DND-41 (cell line): ENCODE data around the gene CDK5RAP1.

ENCODE experiments used
- ATAC-seq: fragments of 200-7000 bp; cut with Tn5 transposase; 3 replicates; pipeline ENCODE4 v1.9.1; 2021; ENCODE audit warnings: low read depth; ENCODE audit not compliant: insufficient read depth
- DNase-seq: peaks from one replicate; pipeline ENCODE4 v3.0.0-alpha.2; 2020
- H2AFZ ChIP-seq: 2 replicates; pipeline ENCODE4 v1.6.0; 2012; ENCODE audit warnings: low read depth, low read length
- H3K27ac ChIP-seq: 2 replicates; pipeline ENCODE4 v1.5.1; 2012; ENCODE audit warnings: low read length, inconsistent platforms
- H3K27me3 ChIP-seq: fragments of 200-600 bp; sonication (generic); 2 replicates; pipeline ENCODE4 v1.6.0; 2012; ENCODE audit warnings: low read length, mild to moderate bottlenecking, inconsistent platforms; ENCODE audit not compliant: insufficient read depth, poor library complexity
- H3K36me3 ChIP-seq: 2 replicates; pipeline ENCODE4 v1.5.1; 2012; ENCODE audit warnings: low read length, inconsistent platforms; ENCODE audit not compliant: insufficient read depth
- H3K4me1 ChIP-seq: 2 replicates; pipeline ENCODE4 v1.5.1; 2012; ENCODE audit warnings: mild to moderate bottlenecking, low read length; ENCODE audit not compliant: insufficient read depth
- H3K4me2 ChIP-seq: 2 replicates; pipeline ENCODE4 v1.6.0; 2012; ENCODE audit warnings: mild to moderate bottlenecking, moderate library complexity, low read length, inconsistent platforms; ENCODE audit not compliant: insufficient read depth
- H3K4me3 ChIP-seq, 2 experiments: fragments of 200-600 bp in 1 of 2; shearing (Covaris generic) in 1 of 2; 2 replicates each; pipeline ENCODE4 v1.5.1; 2012 to 2016; ENCODE audit warnings: inconsistent platforms in 2 of 2, low read length in 2 of 2, mild to moderate bottlenecking in 2 of 2, low read depth in 1 of 2, moderate library complexity in 1 of 2
- H3K79me2 ChIP-seq: 2 replicates; pipeline ENCODE4 v1.6.0; 2012; ENCODE audit warnings: low read length, inconsistent platforms; ENCODE audit not compliant: insufficient read depth
- H3K9ac ChIP-seq: 2 replicates; pipeline ENCODE4 v1.6.0; 2012; ENCODE audit warnings: low read depth, mild to moderate bottlenecking, inconsistent platforms, low read length, moderate library complexity
- H3K9me3 ChIP-seq: 2 replicates; pipeline ENCODE4 v1.5.1; 2012; ENCODE audit warnings: low read length, moderate library complexity, mild to moderate bottlenecking, inconsistent platforms; ENCODE audit not compliant: insufficient read depth, severe bottlenecking
- H4K20me1 ChIP-seq: 2 replicates; pipeline ENCODE4 v1.6.0; 2012; ENCODE audit warnings: low read length; ENCODE audit not compliant: insufficient read depth
- CTCF ChIP-seq: IDR thresholded peaks from 2 replicates; pipeline ENCODE4 v1.5.1; 2012; ENCODE audit warnings: borderline replicate concordance, low read length, moderate library complexity, mild to moderate bottlenecking; ENCODE audit not compliant: poor library complexity, severe bottlenecking; ENCODE audit errors: extremely low read depth
- EZH2 ChIP-seq: IDR thresholded peaks from 3 replicates; pipeline ENCODE4 v1.6.1; 2012; ENCODE audit warnings: borderline replicate concordance, low read depth, mild to moderate bottlenecking, moderate library complexity, low read length, inconsistent platforms; ENCODE audit not compliant: severe bottlenecking

Gene CDK5RAP1

GRCh38 chr20:33334111-33334510 lies 67.2 kb downstream of the CDK5RAP1 start:
- H2AFZ ChIP-seq = no peak overlapping the region
- H3K4me1 ChIP-seq = peaks cover 22% of the 10 kb centered on the region
- no peak overlapping the region for H3K4me3 ChIP-seq
- DNase-seq = no peak
- no peak for TF ChIP-seq EZH2
- no peak for TF ChIP-seq CTCF
- H3K79me2 ChIP-seq = no peaks in the 10 kb centered on the region
- no peak overlapping the region for H3K9ac ChIP-seq
- no peaks in the 10 kb centered on the region for H3K9me3 ChIP-seq
- no peak for ATAC-seq
- no peaks in the 10 kb centered on the region for H3K36me3 ChIP-seq
- no peak overlapping the region for H3K27ac ChIP-seq
- H3K27me3 ChIP-seq = peaks cover 12% of the 10 kb centered on the region
- H4K20me1 ChIP-seq = no peaks in the 10 kb centered on the region
- H3K4me2 ChIP-seq = no peak overlapping the region

GRCh38 chr20:33333616-33334015 lies 67.7 kb downstream of the CDK5RAP1 start:
- no peak overlapping the region for H3K9ac ChIP-seq
- H3K36me3 ChIP-seq = no peaks in the 10 kb centered on the region
- H3K4me3 ChIP-seq = no peak overlapping the region
- no peak overlapping the region for H3K4me2 ChIP-seq
- H3K27me3 ChIP-seq = peaks cover 15% of the 10 kb centered on the region
- H2AFZ ChIP-seq = no peak overlapping the region
- H3K79me2 ChIP-seq = no peaks in the 10 kb centered on the region
- no peaks in the 10 kb centered on the region for H4K20me1 ChIP-seq
- DNase-seq = no peak
- H3K27ac ChIP-seq = no peak overlapping the region
- no peaks in the 10 kb centered on the region for H3K9me3 ChIP-seq
- TF ChIP-seq CTCF (no peak), EZH2 (no peak)
- H3K4me1 ChIP-seq = peaks cover 17% of the 10 kb centered on the region
- no peak for ATAC-seq

GRCh38 chr20:33332905-33333456 lies 68.3 kb downstream of the CDK5RAP1 start:
- DNase-seq (no peak), ATAC-seq (no peak)
- Histone ChIP-seq H3K27me3 (peaks cover 17% of the 10 kb centered on the region), H3K4me3 (no peak overlapping the region), H2AFZ (no peak overlapping the region), H4K20me1 (no peaks in the 10 kb centered on the region), H3K9me3 (no peaks in the 10 kb centered on the region), H3K36me3 (no peaks in the 10 kb centered on the region), H3K79me2 (no peaks in the 10 kb centered on the region), H3K9ac (no peak overlapping the region), H3K4me2 (no peak overlapping the region), H3K4me1 (peaks cover 11% of the 10 kb centered on the region), H3K27ac (no peak overlapping the region)
- no peak for TF ChIP-seq EZH2
- no peak for TF ChIP-seq CTCF
